ENCODE results near the gene ABCG4. TPM values are rescaled to one million over a fixed set of nuclear protein-coding genes. Genes with fewer than 3 reads are reported as not detected.
A peak's percentile ranks its signal among the peaks of the same experiment; 100 is the strongest.
"Not testable (repeated sequence)": the region's sequence is repeated elsewhere in the genome, so short reads cannot be mapped to it uniquely, and the experiment has no call there.

The ABCG4 gene
- total RNA-seq, 1 donor from 2014 or later: 1.2 TPM

DNA sequence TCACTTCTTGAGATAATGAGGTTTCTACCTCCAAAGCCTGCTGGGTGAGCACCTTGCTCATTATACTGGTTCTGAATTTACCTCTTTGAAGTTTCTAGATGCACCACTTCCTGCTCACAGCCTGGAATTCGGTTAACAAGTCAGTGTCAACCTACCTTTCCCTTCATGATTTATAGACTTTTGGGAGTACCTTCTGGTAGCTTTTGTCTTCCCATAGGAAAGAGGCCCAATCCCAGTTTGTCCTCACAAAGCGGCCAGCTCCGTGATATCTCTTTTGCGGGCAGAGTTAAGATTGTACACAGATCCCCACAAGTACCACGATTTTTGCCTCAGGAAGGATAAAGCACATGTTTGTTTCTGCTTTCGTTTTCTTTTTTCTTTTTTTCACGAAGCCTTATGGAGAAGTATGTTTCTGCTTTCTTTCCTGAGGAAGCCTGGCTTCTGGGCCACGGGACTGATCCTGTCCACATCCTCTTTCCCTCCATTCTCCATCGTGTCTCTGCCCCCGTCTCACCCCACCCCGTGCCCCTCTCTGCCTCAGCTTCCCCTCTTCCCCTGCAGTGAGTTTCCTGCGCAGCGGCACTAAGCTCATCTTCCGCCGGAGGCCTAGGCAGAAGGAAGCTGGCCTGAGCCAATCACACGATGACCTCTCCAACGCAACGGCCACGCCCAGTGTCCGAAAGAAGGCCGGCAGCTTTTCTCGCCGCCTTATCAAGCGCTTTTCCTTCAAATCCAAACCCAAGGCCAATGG, 33.2 kb upstream of the ABCG4 start:
- no peak for DNase-seq (ENCODE audit: extremely low read depth, low read depth, low spot score)

DNA sequence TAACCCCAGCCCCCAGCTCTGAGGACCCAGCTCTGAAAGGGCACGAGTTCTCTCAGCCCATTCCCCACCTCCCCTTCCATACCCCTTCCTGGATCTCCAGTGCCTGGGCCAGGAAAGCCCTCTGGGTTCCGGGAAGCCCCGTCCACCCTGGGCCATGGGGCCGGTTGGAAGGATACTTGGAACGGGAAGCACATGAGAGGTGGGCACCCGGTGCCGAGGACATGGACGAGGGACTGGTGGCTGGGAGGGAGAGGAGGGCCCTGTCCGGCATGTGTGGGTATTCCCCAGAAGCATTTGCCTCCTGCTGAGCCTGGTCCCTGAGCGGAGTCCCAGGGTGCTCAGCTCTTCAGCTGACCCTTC, 32.6 kb upstream of the ABCG4 start:
- no peak for DNase-seq (ENCODE audit: extremely low read depth, low read depth, low spot score)

DNA sequence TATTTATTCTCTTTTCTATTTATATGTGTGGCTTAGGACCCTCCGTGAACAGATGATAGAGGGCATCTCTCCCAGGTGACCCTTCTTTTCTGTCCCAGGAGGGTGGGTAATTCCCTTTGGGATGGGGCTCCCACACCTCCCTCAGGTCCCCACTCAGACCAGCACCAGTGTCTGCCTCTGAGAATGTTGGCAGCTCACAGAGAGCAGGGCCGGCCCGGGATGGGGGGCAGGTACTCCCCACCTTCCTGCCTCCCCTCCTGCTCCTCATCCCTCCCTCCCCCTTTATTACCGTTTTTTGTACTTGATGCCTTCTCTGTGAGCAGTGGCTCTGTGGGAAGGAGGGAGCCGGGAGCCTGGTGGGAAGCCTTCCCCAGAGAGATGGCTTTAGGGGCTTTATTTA, 32.3 kb upstream of the ABCG4 start:
- no peak for DNase-seq (ENCODE audit: extremely low read depth, low read depth, low spot score)

DNA sequence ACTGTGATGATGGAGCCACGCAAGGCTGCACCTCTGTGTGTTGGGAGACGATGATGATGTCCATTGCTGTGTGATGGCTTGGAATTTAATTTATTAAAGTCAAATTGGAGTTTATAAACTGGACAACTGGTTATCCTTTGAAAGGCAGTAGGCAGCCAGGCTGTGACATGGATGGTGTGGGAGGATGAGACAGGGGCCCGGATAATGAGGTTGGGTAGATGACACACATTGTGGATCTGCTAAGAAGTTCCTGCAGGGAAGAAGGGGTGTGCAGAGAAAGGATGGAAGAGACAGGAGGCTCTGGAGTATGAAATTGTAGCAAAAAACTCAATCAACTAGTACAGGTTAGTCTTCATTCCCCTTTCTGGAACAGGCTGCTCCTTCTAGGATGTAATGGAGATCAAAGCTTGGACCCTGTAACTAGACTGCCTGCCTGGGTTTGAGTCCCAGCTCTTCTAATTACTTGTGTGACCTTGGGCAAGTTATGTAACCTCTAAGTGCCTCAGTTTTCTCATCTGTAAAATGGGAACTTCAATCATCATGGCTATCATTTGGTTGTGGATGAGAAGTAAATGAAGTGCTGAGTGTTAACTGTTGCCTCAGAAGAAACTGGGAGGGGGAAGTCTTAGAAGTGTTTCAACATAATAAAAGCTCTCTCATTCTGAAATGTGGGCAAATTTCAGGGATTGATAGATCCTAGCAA, 31.7 kb upstream of the ABCG4 start:
- DNase-seq (ENCODE audit: extremely low read depth, low read depth, low spot score): no peak

DNA sequence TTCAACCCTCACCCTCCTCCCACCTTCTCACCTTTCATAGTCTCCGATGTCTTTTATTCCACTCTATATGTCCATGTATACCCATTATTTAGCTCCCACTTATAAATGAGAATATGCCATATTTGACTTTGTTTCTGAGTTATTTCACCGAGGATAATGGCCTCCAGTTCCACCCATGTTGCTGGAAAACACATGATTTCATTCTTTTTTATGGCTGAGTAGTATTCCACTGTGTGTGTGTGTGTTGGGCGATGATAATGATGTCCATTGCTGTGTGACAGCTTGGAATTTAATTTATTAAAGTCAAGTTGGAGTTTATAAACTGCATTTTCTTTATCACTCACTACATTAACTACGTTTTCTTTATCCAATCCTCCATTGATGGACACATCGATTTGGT, 30.6 kb upstream of the ABCG4 start:
- no peak for DNase-seq (ENCODE audit: extremely low read depth, low read depth, low spot score)

DNA sequence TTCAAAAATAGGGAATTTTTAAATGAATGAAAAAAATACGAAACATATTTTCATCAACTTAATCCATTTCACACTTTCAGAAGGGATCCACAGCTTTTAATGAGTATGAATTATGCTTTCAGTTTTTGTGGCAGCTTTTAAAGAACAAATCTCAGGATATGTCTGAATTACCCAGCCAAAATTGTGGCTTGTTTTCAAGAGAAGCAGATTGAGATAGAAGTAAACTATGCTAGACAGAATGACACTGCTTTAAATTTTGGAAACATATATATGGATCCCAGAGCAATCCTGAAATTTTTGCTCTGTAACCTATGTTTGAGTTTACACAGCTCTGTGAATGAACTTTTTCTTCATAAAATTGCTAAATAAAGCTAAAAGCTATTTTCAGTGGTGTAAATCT, 29.9 kb upstream of the ABCG4 start:
- no peak for DNase-seq (ENCODE audit: extremely low read depth, low read depth, low spot score)

DNA sequence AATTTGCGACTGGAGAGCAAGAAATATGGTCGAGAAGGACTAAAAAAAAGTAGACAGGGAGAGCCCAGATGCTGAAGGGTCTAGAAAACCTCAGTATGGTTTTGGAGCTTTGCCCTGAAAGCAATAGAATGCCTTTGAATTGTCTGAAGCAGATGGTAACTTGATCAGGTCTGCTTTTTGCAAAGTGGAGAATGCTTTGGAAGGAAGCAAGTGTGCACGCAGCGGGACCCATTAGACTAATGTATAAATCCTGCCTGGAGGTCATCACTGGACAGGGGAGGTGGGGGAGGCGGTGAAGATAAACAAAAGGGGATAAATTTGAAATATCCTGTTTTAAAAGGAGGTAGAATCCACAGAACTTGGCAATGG, 28.2 kb upstream of the ABCG4 start:
- no peak for DNase-seq (ENCODE audit: extremely low read depth, low read depth, low spot score)

DNA sequence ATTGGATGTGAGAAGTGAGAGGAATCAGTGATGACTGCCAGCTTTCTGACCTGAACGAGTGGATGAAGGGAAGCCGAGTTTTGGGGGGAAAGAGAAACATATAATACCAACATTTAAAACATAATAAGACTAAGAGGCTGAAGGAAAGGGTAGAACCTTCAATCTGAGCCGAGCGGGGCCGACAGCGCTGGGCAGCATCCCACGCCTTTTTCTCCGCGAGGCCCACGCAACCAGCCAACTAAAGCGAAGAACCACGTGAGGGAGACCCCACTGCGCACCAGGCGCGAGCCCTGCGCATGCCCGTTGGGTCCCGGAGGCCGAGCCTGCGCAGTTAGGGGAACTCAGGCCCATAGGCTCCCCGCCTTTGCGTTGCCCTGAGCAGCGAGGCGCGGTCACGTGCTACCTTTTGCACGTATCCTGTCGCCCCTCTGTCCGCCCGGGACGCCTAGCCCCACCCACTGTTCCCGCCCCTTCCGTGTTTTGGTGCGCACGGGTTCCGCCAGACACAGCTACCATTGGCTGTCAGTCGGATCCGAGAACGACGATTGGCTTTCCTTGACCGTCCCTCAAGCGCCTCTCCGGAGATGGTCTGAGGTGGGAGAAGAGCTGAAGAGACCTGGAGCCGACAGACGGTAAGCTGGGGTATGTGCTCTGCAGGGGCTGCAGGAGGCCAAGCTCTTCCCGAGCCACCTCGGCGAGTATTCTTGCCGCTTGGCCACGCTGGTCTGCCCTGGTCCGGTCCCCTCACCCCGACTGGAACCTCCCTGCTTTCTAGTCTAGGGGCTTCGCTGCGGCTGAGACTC, 27.6 kb upstream of the ABCG4 start, which contains the start of gene HINFP:
HINFP (plus strand) TSS at position 573 of the 803 bp plus-strand sequence. CDS start 5,365 bp downstream, outside the sequence.
- DNase-seq (ENCODE audit: extremely low read depth, low read depth, low spot score): peak; percentile 93

DNA sequence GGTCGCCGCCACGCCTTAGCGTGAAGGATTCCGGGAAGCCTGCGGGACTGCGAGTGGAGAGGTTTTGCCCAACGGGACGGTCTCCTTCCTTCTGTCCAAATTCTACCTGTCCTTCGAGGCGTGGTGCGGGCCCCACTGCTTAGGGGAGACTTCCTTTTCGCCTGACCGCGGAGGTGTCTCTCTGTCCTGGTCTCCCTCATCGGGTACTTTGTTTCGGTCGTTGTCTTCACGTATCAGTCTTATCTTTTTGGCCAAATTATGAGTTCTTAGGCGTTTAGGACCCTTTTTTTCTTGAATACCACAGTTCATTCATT, 27.1 kb upstream of the ABCG4 start:
- DNase-seq (ENCODE audit: extremely low read depth, low read depth, low spot score): no peak

DNA sequence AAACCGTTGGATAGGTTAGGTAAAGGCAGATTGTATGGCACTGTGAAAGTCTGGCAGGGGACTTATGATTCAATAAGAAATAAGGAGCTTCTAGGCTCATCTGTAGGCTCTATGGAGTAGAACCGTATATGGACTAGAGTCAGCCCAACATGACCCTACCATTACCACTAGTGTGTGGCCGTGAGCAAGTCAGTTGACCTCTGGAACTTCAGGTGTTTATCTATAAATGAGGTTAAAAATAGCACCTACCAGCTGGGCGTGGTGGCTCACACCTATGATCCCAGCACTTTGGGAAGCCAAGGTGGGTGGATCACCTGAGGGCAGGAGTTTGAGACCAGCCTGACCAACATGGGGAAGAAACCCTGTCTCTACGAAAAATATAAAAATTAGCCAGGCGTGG, 23.0 kb upstream of the ABCG4 start:
- no peak for DNase-seq (ENCODE audit: extremely low read depth, low read depth, low spot score)

DNA sequence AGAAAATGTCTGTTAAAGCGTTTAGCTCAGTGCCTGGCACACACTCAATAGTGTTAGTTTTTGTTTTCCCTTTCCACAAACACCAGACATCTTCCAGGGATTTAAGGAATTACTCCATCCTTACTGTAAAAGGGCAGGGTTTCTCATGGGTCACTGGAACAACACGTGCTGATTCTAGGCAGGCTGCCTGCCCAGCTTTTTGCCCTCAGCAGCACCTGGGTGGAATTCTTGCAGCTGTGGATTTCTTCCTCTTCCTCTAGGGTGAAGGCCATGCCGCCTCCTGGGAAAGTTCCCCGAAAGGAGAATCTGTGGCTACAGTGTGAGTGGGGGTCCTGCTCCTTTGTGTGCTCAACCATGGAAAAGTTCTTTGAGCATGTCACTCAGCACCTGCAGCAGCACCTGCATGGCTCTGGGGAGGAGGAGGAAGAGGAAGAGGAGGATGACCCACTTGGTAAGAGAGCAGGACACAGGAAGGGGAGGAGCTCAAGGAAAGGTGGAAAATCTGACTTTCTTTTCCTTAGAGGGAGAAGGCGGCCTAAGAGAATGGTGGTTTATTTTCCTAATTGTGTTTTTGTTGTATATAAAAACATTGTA, 22.1 kb upstream of the ABCG4 start:
- DNase-seq (ENCODE audit: extremely low read depth, low read depth, low spot score): no peak

DNA sequence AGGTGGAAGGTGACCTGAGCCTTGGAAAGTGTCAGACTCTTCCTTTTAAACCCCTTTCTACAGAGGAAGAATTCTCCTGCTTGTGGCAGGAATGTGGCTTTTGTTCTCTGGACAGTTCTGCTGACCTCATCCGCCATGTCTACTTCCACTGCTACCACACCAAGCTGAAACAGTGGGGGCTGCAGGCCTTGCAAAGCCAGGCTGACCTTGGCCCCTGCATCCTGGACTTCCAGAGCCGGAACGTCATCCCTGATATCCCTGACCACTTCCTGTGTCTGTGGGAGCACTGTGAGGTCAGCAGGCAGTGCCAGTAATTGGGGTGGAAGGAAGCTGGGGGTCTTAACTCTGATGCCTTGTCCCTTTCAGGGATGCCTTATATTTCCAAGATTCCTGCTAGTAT, 18.2 kb upstream of the ABCG4 start:
- DNase-seq (ENCODE audit: extremely low read depth, low read depth, low spot score): no peak

DNA sequence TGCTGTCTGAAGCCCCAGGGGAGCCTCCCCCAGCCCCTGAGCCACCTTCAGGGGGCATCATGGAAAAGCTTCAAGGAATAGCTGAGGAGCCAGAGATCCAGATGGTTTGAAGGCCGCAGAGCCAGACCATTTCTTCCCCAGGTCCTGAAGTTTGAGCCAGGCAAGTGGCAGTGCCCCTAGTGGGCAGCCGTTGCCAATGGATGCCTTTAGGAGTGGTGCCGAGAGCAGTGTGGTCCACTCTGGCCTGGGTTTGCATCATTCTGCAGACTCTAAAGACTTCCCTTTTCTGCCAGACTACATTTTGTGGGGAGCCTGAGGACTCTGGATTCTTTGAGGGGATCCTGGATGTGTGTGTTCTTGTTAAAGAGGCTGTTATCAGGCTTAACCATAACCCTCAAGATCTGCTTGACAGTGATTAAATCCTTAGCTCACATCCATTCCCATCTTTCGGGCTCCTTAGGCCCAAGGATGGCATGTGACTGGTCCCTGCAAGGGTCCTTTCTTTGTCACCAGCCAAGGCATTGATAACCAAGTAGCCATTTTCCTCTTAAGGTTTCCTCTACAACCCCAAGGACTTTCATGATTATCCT, 14.4 kb upstream of the ABCG4 start:
- DNase-seq (ENCODE audit: extremely low read depth, low read depth, low spot score): no peak

DNA sequence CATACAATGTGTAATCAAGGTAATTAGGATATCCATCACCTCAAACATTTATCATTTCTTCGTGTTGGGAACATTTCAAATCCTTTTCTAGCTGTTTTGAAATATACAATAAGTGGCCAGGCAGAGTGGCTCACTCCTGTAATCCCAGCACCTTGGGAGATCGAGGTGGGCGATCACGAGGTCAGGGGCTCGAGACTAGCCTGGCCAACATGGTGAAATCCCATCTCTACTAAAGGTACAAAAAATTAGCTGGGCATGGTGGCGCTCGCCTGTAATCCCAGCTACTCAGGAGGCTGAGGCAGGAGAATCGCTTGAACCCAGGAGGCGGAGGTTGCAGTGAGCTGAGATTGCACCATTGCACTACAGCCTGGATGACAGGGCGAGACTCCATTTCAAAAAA, 9.6 kb upstream of the ABCG4 start:
- DNase-seq (ENCODE audit: extremely low read depth, low read depth, low spot score): not testable (repeated sequence)

DNA sequence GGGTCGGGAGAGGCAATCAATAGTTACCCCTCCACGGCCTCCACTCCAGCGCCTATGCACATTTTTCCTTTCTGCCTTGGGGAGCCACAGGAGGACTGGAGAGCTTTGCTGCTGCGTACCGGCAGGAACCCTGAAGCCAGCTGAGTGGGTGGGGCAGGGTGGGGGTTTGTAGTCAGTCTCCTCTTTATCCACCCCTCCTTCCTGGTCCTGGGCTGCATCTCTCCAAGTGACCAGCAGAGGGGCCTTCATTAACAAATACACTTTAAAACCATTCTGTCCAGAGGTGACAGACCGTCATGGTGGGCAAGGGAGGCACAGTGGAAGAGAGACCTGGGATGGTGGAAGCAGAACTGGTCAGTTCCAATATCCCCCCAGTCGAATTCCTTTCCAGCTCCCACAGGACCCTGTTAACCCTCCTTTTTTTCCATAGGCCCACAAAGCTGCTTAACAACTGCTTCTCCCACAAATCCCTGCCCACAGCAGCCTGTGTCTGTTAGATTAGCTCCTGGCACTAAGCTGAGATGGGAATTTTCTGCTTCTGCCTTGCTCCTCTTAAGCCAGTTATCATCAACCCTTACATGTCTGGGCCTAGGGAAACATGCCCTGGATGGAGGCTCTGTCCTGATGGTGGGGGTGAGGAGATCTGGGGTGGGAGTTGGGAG, 3.9 kb upstream of the ABCG4 start:
- no peak for DNase-seq (ENCODE audit: extremely low read depth, low read depth, low spot score)

DNA sequence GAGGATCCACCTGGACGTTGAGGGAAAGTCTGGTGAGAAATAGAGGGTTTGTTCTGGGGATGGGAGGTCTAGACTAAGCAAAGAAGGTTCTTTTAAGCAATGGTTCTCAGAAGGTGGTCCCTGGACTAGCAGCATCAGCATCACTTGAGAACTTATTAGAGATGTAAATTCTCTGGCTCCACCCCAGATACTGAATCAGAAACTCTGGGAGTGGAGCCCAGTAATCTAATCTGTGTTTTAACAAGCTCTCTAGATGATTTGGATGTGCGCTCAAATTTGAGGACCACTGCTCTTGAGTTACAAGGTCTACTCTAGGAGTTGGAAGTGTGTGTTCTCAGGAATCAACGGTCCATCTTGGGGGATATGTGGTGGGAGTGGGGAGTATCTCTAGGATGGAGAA, 3.3 kb upstream of the ABCG4 start:
- DNase-seq (ENCODE audit: extremely low read depth, low read depth, low spot score): no peak

DNA sequence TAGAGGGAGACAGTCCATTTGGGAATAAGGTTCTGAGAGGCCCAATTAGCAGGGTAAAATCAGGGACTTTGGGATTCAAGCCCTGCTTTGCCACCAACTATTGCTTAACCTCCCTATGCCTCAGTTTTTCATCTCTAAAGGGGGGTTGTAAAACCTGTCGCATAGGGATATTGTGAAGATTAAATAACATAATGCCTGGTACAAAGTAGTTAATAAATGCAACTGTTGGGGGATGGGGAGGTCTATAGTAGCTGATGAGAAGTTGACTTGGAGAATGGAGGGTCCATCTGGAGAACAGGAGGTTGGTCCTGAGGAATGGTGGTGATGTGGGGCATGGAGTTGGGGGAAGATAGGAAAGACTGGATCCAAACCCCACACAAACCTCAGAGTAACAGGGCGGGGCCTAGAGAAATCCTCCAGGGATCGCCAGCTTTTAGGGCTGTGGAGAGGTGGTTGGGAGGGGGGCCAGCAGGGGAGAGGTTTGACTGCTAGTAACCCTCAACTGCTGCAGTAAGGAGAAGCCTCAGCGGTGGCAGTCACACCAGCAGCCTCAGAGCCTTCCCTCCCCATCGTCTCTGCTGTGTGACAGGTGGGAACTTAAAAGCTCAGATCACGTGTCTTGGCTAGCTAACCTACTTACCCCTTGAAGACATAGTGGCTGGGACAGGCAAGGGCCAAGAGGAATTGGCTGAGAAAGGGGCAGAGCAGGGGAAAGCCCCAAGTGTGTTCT, 1.1 kb upstream of the ABCG4 start:
- DNase-seq (ENCODE audit: extremely low read depth, low read depth, low spot score): no peak

DNA sequence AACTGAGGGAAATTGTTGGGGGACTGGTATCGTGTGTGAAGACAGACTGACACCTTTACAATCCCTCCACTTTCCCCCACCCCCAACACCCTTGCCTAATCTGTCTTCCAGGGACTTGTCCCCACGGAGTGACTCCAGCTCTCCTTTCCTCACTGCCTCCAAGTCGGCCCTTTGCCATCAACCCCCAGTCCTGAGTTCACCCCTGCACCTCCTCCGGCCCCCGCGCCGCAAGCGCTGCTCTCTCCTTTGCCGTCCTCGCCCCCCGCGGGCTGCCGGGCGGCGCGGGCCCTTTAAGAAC, 183 bp upstream of the ABCG4 start:
- DNase-seq (ENCODE audit: extremely low read depth, low read depth, low spot score): no peak

DNA sequence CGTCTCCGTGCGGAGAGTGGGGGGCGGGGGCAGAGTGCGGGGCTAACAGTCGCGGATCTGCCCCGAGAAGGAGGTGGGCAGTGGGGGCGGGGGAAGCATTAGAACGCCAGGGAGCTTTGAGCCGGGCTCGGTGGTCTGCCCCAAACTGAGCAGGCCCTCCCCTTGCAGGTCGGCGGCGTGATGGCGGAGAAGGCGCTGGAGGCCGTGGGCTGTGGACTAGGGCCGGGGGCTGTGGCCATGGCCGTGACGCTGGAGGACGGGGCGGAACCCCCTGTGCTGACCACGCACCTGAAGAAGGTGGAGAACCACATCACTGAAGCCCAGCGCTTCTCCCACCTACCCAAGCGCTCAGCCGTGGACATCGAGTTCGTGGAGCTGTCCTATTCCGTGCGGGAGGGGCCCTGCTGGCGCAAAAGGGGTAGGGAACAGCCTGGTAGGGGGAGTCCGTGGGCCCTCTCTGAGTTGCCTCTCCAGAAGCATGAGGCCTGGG, 979 bp downstream of the ABCG4 start:
- DNase-seq (ENCODE audit: extremely low read depth, low read depth, low spot score): no peak

DNA sequence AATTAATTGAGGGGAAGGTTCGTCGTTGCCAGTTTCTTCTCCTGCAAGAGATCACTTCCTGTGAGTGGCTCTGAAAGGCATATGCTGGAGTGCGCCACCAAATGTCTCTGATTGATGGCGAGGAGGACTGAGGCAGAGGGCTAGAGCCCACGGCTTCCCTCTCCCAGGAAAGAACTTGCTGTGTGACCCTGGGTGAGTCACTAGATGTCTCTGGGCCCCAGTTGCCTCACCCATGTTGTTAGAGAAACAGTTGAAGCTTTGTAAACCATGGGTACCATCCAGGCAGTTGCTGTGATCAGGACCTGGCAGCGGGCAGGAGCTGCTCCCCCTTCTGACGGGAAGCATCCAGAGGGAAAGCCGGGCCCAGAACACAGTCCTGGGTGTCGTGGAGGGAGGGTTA, 3.2 kb downstream of the ABCG4 start:
- DNase-seq (ENCODE audit: extremely low read depth, low read depth, low spot score): no peak
